K562 (cell line): ENCODE measurements around the gene NAA40. TPM values are rescaled to one million over a fixed set of nuclear protein-coding genes. Genes with fewer than 3 reads are reported as not detected.

Experiments used
- CHD4 ChIP-seq: fragments of 200-600 bp; sonication (generic); IDR thresholded peaks from 3 replicates; pipeline ENCODE4 v1.6.1; 2012; ENCODE audit warnings: low read depth, mild to moderate bottlenecking, mixed read lengths, low read length, inconsistent platforms; ENCODE audit not compliant: insufficient read depth, insufficient replicate concordance, poor library complexity, severe bottlenecking
- MITF ChIP-seq: IDR thresholded peaks from 2 replicates; pipeline ENCODE4 v1.6.1; 2014; ENCODE audit warnings: antibody characterized with exemption
- NCOA4 ChIP-seq: fragments of 450-650 bp; IDR thresholded peaks from 2 replicates; pipeline ENCODE4 v1.6.1; 2018; ENCODE audit warnings: mild to moderate bottlenecking; ENCODE audit not compliant: partially characterized antibody
- NR2C1 ChIP-seq, 2 experiments: fragments of 450-650 bp; IDR thresholded peaks; 2 replicates each; pipeline ENCODE4 v1.6.1; 2017; ENCODE audit warnings: mild to moderate bottlenecking in 2 of 2, antibody characterized with exemption in 1 of 2, inconsistent platforms in 1 of 2, missing compliant biosample characterization in 1 of 2, missing genetic modification characterization in 1 of 2
- RAD21 ChIP-seq, 2 experiments: fragments of 250-450 bp in 1 of 2; fragments of 450-650 bp in 1 of 2; sonication (Bioruptor Pico) in 1 of 2; formaldehyde crosslinking in 1 of 2; IDR thresholded peaks in 1 of 2; conservative IDR thresholded peaks in 1 of 2; 2 replicates each; pipeline versions ENCODE4 v1.4.0 to v1.8.0; 2020 to 2022; ENCODE audit warnings: mild to moderate bottlenecking in 2 of 2, moderate library complexity in 1 of 2
- ZBTB11 ChIP-seq, 3 experiments: fragments of 200-800 bp in 1 of 3; fragments of 250-450 bp in 1 of 3; fragments of 450-650 bp in 1 of 3; sonication (Bioruptor Pico) in 1 of 3; sonication (Bioruptor generic) in 1 of 3; formaldehyde crosslinking in 1 of 3; IDR thresholded peaks; 2 replicates each; pipeline versions ENCODE4 v1.6.1 to v1.8.0; 2016 to 2022; ENCODE audit warnings: mild to moderate bottlenecking in 2 of 3, missing genetic modification characterization in 2 of 3, missing compliant biosample characterization in 1 of 3, moderate library complexity in 1 of 3
- polyA plus RNA-seq, 8 experiments: library from polyadenylated mRNA; depleted of rRNA in 4 of 8; stranded (reverse) in 5 of 8; unstranded in 3 of 8; fragments of >200 nt; fragmentation: Nextera tagmentation in 2 of 8; fragmentation: Illumina TruSeq in 1 of 8; extraction: Ambion mirVana in 2 of 8; extraction: Trizol in 1 of 8; gene quantifications; 2 replicates each; pipeline versions ENCODE4 v1.2.1 to v1.2.3, GENCODE V29; 2011 to 2014; ENCODE audit warnings: inconsistent platforms in 1 of 8, missing spikeins in 1 of 8
- total RNA-seq, 7 experiments: library from RNA; depleted of rRNA in 6 of 7; stranded (reverse); fragments of >200 nt in 6 of 7; fragmentation: Illumina TruSeq in 2 of 7; extraction: Trizol in 2 of 7; gene quantifications; 2 replicates each; pipeline versions ENCODE4 v1.2.1 to v1.2.3, GENCODE V29; 2011 to 2021; ENCODE audit warnings: low replicate concordance in 1 of 7
- TF ChIP-seq, protein P1 (sequence below): fragments of 450-650 bp; formaldehyde crosslinking; IDR thresholded peaks from 2 replicates; pipeline ENCODE4 v1.4.0; 2020; ENCODE audit warnings: mild to moderate bottlenecking, mixed read lengths
- TF ChIP-seq, protein P2 (sequence below), 2 experiments: fragments of 450-650 bp; IDR thresholded peaks; 2 replicates each; pipeline ENCODE4 v1.6.1; 2016; ENCODE audit warnings: mild to moderate bottlenecking in 2 of 2, borderline replicate concordance in 1 of 2, low read depth in 1 of 2, moderate library complexity in 1 of 2

Gene NAA40
- total and polyA plus RNA-seq, 9 of the 15 experiments (the other 6 are each of a cell fraction or from before 2014, with no cell fraction given) = 6.2 to 39.0 (median 23.1) TPM

- TF ChIP-seq, protein P1, sequence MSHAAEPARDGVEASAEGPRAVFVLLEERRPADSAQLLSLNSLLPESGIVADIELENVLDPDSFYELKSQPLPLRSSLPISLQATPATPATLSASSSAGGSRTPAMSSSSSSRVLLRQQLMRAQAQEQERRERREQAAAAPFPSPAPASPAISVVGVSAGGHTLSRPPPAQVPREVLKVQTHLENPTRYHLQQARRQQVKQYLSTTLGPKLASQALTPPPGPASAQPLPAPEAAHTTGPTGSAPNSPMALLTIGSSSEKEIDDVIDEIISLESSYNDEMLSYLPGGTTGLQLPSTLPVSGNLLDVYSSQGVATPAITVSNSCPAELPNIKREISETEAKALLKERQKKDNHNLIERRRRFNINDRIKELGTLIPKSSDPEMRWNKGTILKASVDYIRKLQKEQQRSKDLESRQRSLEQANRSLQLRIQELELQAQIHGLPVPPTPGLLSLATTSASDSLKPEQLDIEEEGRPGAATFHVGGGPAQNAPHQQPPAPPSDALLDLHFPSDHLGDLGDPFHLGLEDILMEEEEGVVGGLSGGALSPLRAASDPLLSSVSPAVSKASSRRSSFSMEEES (CRISPR knock-in tag) = no peak
- TF ChIP-seq MITF = no peak
- no peak for TF ChIP-seq NR2C1 (IDR thresholded peaks at IDR 0.05)
- no peak for TF ChIP-seq NR2C1 (tag; IDR thresholded peaks at IDR 0.05)
- TF ChIP-seq ZBTB11 (CRISPR knock-in tag; IDR thresholded peaks at IDR 0.05) = no peak
- no peak for TF ChIP-seq NCOA4
- TF ChIP-seq, protein P2, sequence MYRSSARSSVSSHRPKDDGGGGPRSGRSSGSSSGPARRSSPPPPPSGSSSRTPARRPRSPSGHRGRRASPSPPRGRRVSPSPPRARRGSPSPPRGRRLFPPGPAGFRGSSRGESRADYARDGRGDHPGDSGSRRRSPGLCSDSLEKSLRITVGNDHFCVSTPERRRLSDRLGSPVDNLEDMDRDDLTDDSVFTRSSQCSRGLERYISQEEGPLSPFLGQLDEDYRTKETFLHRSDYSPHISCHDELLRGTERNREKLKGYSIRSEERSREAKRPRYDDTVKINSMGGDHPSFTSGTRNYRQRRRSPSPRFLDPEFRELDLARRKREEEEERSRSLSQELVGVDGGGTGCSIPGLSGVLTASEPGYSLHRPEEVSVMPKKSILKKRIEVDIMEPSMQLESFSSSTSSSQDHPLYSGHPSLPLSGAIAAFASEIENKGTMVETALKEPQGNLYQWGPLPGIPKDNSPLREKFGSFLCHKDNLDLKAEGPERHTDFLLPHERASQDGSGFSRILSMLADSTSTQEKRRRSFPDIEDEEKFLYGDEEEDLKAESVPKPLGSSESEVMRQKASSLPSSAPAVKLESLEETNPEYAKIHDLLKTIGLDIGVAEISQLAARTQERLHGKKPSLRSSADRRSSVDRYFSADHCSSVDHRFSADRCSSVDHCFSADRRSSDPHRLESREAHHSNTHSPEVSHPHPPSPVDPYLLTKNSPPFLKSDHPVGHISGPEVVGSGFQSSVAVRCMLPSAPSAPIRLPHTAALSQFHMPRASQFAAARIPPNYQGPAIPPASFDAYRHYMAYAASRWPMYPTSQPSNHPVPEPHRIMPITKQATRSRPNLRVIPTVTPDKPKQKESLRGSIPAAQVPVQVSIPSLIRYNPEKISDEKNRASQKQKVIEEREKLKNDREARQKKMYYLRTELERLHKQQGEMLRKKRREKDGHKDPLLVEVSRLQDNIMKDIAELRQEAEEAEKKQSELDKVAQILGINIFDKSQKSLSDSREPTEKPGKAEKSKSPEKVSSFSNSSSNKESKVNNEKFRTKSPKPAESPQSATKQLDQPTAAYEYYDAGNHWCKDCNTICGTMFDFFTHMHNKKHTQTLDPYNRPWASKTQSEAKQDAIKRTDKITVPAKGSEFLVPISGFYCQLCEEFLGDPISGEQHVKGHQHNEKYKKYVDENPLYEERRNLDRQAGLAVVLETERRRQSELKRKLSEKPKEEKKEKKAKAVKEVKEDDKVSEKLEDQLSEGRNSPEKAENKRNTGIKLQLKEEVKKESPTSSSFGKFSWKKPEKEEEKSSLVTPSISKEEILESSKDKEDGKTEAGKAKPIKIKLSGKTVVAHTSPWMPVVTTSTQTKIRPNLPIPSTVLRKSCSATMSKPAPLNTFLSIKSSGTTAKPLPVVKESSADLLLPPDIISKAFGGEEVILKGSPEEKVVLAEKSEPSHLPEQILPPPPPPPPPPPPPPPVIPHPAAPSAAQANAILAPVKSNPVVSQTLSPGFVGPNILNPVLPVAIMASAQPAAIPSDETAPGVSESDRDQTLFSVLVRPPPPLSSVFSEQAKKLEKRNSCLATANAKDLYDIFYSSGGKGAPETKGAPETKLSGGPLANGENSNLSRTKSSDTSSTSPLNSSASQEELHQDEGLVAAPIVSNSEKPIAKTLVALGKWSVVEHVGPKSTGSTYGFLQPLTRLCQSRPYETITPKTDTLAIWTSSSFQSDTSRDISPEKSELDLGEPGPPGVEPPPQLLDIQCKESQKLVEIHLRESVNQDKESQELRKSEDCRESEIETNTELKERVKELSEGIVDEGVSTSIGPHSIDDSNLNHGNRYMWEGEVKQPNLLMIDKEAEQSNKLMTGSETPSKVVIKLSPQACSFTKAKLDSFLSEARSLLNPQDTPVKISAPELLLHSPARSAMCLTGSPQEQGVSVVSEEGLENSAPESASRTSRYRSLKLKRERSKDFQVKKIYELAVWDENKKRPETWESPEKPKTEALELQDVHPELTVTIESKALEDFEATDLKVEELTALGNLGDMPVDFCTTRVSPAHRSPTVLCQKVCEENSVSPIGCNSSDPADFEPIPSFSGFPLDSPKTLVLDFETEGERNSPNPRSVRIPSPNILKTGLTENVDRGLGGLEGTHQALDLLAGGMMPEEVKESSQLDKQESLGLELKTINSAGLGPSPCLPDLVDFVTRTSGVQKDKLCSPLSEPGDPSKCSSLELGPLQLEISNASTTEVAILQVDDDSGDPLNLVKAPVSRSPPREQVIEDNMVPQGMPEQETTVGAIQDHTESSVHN (IDR thresholded peaks at IDR 0.05; ENCODE audit: borderline replicate concordance in 1 of 2, low read depth in 1 of 2) = no peak
- no peak for TF ChIP-seq RAD21 (CRISPR knock-in tag; conservative IDR thresholded peaks at IDR 0.05 in 1 of 2, IDR thresholded peaks at IDR 0.05 in 1 of 2)
- no peak for TF ChIP-seq CHD4
Measured at GRCh38 chr11:63917692-63918506, 20.9 kb upstream of the NAA40 start (continued).
